GM21367 (cell line): ENCODE measurements around the gene TMEM232.
A peak's percentile ranks its signal among the peaks of the same experiment; 100 is the strongest.

Experiments used
- ATAC-seq: cut with Tn5 transposase; IDR thresholded peaks from one replicate; pipeline ENCODE4 v1.9.1; 2021; ENCODE audit not compliant: unreplicated experiment

Gene TMEM232

DNA sequence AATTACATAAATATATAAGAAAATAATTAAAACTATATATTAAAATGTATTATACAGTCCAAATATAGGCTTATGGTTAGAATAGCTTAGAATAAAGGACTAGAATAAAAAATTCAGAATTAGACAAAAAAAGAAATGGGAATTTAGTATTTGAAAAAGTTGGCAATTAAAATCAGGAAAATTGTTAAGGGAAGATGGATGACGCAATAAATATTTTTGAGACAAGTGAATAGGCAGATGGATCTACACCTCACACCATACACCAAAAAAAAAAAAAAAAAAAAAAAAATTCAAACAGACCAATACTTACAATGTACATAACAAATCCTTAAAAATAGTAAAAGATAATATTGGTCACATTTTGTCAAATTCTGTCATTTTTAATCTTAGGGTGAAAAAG, 200.7 kb downstream of the TMEM232 start:
- ATAC-seq = no peak

DNA sequence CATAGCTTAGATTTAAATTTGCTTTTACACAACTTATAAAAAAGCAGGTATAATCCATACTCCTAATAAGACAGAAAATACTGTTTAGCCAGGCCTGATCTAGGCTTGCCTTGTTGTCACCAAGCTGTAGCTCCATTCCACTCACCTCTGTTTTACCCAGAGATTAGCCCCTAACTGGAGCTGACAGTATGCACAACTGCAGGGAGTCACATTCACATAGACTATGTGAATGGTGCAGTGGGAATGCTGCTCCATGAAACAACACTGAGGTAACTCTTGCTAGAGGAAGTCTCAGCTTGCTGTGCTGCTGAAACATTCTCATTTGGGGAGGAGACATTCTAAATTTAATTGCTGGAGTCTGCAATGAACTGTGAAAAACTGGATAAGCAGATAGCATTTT, 209.1 kb downstream of the TMEM232 start:
- ATAC-seq = no peak

DNA sequence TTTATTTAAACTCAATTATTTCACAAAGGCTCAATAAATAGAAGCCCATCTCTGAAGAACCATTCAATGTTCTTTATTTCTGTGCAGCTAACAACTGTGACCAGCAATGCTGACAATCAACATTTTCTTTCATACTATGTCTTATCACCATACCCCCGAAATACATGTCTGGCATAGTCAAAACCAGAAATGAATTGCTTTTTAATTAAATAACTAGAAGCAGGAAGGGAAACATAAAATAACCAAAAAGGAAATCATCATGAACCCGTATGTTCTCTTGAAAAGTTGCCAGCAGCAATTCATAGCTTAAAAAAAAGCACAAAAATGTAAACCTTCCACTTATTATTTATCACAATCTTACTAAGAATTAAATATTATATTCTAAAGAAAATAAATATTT, 212.4 kb downstream of the TMEM232 start:
- no peak for ATAC-seq

DNA sequence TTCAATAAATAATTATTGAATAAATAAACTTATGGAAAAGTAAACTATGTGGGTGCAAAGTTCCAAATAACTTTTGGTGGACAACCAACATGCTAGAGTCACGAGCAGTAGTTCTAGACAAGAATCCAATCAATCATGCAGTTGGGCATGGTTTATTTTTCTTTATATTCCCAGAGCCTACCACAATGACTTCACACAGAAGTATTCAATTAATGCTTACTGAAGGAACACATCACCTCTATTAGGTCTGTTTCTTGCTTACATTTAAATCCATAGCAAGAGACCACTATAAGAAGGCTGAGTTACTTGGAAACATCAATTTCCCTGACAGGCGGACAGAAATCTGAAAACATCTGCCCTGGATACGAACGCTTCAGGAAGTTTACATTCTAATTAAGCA, 214.2 kb downstream of the TMEM232 start:
- ATAC-seq = no peak

DNA sequence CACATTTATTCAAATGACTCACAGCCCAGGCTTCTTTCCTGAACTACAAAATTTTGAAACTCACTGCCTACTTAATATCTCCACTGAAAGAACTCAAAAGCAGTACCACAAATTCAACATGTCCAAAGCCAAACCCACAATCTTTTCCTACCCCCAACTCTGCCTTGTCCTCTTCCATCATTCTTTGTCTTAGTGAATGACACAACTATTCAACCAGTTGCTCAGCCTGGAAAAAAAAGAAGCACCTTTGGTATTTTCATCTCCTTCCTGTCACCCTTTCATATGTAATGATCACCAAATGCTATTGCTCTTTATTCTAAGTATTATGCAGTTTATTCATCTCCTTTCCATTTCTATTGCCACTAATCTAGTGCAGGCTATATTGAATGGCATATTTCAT, 216.3 kb downstream of the TMEM232 start:
- ATAC-seq = no peak

DNA sequence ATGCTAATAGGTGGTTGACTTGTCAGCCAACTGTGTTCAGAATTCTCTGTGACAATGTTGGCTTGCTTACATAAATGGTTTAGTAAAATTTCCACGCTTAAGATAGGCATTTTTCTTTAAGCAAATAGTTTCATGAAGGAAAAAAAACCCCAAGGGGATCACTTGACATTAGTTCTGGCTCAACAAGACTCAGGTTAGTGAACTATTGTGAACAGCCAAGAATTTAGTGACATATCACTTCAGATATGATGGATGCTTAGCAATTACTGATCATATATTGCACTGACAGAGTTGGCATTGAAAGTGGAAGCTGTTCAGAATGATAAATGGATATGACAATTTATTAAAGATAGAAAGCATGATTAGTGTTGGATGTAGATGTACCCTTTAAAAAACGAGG, 218.5 kb downstream of the TMEM232 start:
- no peak for ATAC-seq

DNA sequence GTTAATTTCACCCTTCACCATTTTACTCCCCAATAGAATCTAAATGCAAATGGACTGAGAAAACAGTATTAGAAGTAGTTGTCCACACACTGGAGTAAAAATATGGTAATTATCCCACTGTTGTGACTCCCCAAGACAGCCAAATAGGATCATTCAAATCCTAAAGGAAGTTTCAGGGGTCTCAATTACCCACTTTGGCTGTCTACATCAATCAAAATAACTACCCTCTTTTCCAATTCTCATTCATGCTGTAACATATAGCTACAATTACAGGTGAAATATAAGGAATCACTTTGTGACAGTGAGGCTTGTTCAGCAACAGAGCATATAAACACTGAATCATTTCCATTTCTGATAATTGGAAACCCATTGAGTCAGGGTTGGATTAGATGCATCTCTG, 220.1 kb downstream of the TMEM232 start:
- no peak for ATAC-seq

DNA sequence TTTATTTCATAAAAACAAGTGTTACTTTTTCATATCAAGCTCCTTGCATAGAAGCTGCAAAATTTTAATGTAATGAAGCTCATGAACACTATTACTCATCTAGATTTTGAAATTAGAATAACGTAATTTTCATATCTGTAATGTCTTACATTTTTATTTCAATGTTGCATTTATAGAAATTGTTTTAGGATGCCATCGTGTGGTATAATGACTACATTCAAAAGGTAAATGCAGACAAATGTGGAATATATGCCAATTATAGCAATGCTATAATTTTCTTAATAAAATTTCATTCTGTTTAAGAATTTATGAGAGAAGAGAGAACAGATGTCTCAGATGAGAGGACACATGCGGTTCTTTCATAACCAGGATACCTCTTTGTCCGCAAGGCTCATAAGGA, 230.2 kb downstream of the TMEM232 start:
- no peak for ATAC-seq

DNA sequence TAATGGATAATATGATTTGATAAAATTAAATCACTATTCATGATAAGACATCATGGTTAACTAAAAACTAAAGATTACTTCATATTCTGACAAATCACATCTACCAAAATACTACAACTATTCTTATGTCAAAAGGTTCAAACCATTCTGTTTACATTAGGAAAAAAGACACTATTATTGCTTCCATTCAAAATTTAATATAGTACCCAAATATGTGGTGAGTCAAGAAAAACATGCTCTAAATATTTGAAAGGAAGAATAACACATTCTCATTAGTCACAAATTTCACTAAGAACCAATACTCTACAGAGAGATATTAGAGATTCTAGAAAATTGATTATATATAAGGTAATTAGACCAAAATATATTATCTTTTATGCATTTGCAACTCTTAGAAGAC, 234.0 kb downstream of the TMEM232 start:
- ATAC-seq = no peak

DNA sequence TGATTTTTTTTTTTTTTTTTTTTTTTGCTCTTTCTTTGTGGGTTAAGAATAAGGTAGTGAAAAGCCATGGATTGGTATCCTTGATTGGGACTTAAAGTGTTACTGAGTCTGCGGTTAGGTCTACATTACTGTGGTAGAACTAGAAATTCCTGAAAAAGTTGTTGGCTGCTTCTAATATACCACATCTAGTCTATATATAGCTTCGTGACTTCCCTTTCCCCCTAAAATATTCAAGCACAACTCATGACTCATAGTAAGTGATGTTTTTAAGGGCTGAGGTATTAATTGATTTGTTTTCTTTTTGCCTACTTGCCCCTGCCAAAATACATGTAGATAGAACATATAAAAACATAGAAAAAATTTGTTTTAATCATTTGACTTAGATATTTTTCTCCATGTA, 247.6 kb downstream of the TMEM232 start:
- ATAC-seq = no peak

DNA sequence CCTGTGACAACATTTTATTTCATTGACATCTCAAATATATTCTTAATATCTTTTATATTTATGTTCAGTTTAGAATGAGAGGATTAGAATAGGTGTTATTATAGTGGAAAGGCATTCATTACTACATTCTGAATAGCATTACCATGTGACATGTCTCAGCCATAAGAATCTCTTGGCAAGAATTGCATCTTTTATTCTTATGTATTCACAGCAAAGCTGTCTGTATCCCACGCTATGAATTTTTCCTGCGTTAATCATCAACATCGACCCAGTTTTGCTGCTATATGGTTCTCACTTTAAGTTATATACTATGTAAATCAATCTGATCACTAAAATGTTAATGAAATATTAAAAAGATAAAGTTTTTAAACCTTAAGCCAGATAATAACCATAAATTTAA, 248.6 kb downstream of the TMEM232 start:
- no peak for ATAC-seq

DNA sequence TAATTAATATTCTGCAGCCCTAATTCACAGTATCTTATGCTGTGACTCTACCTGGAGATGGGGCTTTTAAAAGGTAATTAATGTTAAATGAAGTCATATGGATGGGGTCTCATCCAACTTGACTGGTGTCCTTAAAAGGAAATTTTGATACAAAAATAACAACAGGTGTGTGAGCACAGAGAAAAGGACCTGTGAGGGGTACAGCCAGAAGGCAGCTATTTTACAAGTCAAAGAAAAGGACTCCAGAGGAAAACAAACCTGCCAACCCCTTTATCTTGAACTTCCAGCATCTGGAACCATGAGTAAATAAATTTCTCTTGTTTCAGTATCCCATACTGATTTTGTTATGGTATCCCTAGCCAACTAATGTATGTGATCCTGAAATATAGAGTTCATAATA, 250.3 kb downstream of the TMEM232 start:
- ATAC-seq = no peak

DNA sequence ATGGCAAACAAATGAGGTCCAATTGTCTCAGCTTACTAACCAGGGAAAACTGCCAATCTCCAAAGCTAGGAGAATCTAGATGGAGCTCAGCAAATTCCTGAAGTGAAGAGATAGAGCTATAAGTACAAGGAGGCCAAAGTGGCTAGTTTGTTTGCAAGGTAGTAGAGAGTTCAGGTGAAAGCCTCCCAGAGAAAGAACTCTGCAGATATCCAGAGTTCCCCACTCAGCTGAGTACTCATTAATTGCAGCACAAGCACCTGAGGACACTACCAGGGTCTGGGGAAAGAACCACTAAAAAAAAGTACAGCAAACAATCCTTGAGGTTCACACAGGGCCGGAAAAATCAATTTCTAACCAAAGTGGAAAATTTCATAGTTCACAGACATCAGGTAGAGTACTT, 250.9 kb downstream of the TMEM232 start:
- ATAC-seq = no peak

DNA sequence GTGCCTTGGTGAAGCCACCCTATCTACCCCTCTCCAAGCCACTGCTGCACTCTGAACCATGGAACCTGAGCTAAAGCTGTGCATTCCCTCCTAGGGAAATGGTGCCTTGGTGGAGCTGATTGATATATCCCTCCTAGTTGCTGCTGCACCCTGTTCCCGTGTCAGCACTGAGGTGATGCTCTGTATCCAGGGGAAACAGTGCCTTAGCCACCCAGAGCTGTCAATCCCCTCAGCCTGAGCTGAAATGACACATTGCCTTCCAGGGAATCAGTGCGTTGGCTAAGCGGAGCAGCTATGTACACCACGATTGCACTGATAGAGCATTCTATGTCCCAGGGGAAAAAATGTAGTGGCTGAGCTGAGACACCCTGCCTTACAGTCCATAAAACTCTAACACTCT, 257.0 kb downstream of the TMEM232 start:
- no peak for ATAC-seq

DNA sequence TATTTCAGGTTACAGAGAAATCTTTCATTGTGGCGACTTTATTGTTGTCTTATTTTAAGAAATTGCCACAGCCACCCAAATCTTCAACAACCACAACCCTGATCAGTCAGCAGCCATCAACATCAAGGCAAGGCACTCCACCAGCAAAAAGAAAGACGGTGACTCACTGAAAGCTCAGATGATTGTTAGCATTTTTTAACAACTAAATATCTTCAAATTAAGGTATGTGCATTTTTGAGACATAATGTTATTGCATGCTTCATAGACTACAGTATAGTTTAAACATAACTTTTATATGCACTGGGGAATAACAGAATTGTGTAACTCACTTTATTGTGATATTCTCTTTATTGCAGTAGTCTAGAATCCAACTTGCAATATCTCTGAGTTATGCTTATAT, 263.4 kb downstream of the TMEM232 start:
- no peak for ATAC-seq

DNA sequence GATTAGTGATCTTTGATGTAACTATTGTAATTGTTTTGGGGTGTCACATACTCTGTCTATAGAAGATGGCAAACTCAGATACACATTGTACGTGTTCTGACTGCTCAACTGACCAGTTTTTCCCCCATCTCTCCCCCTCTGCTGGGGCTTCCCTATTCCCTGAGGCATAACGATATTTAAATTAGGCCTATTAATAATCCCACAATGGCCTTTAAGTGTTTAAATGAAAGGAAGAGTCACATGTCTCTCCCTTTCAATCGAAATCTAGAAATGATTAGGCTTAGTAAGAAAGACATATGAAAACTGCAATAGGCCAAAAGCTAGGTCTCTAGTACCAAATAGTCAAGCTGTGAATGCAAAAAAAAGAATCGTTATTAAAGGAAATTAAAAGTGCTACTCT, 265.6 kb downstream of the TMEM232 start:
- no peak for ATAC-seq

DNA sequence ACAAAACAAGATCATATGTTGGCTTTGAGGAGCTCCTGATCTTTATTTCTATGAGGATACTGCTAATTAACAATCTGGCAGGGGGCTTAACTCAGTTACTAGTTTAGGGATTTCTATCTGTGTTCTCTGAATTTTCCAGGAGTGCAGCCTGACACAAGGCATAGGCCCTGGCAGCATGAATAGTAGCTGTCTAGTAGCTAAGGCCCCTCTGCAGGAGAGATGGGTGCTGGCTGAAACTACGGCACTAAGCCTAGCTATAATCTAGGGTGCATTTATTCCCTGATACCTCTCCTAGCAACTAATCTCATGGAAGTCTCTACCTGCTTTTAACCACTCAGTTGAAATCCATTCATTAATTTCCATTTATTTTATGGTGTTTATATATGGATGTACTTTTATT, 268.2 kb downstream of the TMEM232 start:
- ATAC-seq = no peak

DNA sequence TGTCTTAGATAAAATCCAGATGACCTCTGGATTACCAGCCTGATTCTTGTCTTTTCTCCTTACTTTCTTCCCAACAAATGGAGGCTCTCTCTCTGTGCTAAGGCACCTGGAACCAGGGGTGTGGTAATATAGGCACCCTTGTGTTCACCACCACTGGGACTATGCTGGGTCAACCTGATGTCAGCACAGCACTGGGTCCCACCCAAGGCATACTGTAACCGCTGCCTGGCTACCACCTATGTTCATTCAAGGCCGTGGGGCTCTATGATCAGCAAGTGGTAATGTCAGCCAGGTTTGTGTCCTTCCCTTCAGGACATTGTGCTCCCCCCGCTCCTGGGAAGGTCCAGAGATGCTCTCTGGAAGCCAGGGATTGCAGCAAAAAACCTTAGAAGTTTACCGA, 283.6 kb downstream of the TMEM232 start:
- no peak for ATAC-seq

DNA sequence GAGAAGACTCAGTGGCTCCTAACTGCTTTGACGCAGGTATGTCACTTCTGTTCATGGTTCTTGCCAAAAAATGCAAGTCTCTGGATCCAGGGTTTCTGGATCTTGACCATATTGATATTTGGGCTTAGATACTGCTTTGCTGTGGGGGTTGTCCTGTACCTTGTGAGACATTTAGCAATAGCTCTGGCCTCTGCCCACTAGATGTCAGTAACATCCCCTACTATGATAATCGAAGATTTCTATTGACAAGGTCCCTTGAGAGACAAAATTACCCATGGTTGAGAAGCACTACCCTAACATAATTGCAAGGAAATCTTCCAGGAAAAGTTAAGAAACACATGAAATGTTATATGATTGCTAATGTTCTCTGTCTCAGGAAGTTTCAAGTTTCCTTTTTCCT, 285.4 kb downstream of the TMEM232 start:
- peak; percentile 68 for ATAC-seq

DNA sequence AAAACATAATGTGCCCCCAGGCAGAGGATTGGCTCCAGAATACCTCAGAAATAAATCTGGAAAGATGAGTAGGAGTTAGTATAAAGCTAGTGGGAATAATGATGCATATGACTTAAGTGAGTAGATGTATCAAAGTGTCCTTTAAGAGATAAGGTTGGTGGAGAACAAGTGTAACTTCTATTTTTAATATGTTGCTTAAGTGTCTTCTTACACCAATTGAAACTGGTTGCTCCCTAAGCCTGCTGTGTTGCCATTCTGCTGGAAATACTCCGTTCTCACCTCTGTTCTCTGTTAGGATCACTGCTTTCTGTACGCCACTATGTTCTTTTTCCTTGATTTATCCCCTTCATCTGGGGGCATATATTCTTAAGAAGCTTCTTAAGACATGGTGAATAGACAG, 286.4 kb downstream of the TMEM232 start:
- ATAC-seq = no peak

DNA sequence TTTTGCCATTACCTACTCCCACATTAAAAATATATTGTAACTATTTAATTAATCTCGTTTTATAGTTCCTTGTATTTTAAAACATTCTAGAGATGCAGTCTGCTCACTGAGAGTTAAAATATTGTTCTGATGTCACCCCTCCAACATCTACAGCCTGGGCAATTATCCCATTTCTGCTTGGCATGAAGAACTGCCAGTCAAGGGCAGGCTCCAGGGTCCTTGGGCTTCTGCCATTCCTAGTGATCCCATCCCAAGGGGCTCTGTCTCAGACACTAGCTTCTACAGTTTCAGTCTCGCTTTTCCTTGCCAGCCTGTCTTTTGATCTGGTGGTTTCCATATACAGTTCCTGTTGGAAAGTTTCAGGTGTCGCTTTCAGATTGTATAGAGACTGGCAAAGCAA, 287.2 kb downstream of the TMEM232 start:
- ATAC-seq = no peak

DNA sequence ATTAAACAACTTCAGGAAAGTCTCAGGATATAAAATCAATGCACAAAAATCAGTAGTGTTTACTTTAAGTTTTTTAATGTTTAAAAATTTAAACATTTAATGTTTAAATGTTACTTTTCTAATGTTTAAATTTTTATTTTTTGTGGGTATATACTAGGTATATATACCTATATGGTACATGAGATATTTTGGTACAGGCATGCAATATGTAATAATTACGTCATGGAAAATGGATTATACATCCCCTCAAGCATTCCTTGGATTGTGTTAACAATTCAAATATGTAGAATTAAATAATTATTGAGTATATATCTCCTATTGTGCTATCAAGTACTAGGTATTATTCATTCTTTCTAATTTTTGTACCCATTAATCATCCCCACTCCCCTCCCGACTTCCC, 291.3 kb downstream of the TMEM232 start:
- no peak for ATAC-seq

DNA sequence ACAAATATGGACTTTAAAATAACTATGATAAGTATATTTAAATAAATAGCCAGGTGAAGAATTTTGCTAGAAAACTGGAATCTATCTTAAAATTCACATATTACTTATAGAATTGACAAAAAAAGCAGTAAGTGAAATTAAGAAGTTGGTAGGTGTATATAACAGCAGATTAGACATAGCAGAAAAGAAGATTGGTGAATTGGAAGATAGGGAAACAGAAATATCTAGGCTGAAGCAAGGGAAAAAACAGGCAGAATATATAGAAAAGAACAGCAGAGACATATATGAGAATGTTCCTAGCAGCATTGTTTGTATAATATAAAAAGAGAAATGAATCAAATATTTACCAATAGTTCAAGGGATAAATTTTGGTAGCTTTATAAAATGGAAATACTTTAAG, 294.9 kb downstream of the TMEM232 start:
- ATAC-seq = no peak

DNA sequence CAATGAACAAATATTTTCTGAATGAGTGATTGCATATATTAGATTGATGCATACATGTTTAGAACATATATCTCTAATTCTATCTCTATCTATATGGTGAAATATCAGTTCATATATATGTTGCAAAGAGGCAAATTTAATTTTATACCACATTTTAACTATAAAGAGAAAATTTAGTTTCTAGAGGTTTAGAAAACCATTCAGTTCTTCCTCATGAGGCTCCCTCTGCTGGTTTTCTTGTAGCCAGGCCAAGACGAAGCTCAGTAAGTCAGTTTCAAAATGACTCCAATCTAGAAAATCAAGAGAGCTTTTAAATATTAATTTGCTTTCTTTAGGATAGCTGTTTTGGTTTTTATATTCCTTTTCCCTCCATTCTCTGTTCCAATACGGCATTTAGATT, 312.1 kb downstream of the TMEM232 start:
- peak; percentile 50 for ATAC-seq
